Measurements from ENCODE around the gene TRAF3IP3. TPM values are rescaled to one million over a fixed set of nuclear protein-coding genes. Genes with fewer than 3 reads are reported as not detected.
A peak's percentile ranks its signal among the peaks of the same experiment; 100 is the strongest.

The TRAF3IP3 gene
- total RNA-seq, 1 experiment from 2014 or later = 0.34 TPM

GRCh38 chr1:209823143-209824041, 67.5 kb downstream of the TRAF3IP3 start:
- no peaks in the 10 kb centered on the region for H3K9me3 ChIP-seq (ENCODE audit: control insufficient read depth in 1 of 2, insufficient read depth in 1 of 2, low read depth in 1 of 2, low read length in 2 of 2)
- intact Hi-C loops (cut with micrococcal nuclease) = no loop called here
- peak; percentile 55 for DNase-seq (ENCODE audit: low read depth, low spot score)
- no peaks in the 10 kb centered on the region; the same call in 1 of the 2 replicates for H3K27me3 ChIP-seq (ENCODE audit: insufficient read depth, low read length)
- H3K79me2 ChIP-seq (ENCODE audit: insufficient read depth, low read length) = peaks cover 6% of the 10 kb centered on the region; the same call in 1 of the 2 replicates
- no peaks in the 10 kb centered on the region for H3K9me2 ChIP-seq (ENCODE audit: insufficient read depth)
- BruUV-seq (replicated peaks) = no TSS peak
- H3K4me2 ChIP-seq (ENCODE audit: low read length) = peak overlapping the region; percentile 75
- ChIA-PET CTCF (interaction anchor here (0.6 to 2.3 kb wide), 15 partner anchors 9 to 233 kb away, joined by 3 to 14 read pairs (median 4); partner anchors contain the start of gene IRF6), RAD21 (ENCODE audit: low non-redundant PET in 1 of 2, low total read pairs in 2 of 2, uncharacterized antibody in 2 of 2, unreplicated experiment in 2 of 2) (interaction anchor here in 1 of 2 experiments (0.7 kb wide), 1 partner anchor 563 kb away, joined by 3 read pairs; no protein-coding TSS in a partner anchor), POLR2A (interaction anchor here (1.0 kb wide), 1 partner anchor 18 kb away, joined by 3 read pairs; the partner anchor contains the start of gene IRF6)
- H3K36me3 ChIP-seq (ENCODE audit: control insufficient read depth in 1 of 2, insufficient read depth in 2 of 2, low read length in 2 of 2) = no peaks in the 10 kb centered on the region
- H2AFZ ChIP-seq (ENCODE audit: low read depth, low read length, poor library complexity, severe bottlenecking) = peak overlapping the region; percentile 95
- H3K9ac ChIP-seq (ENCODE audit: low read length) = no peak overlapping the region
- peak; percentile 57 to 73 (median 68) for TF ChIP-seq CTCF (IDR thresholded peaks at IDR 0.05 in 2 of 3, conservative IDR thresholded peaks at IDR 0.05 in 1 of 3; ENCODE audit: borderline replicate concordance in 1 of 3, insufficient read depth in 1 of 3, low read depth in 2 of 3, low read length in 2 of 3)
- no peak for TF ChIP-seq SIN3A (IDR thresholded peaks at IDR 0.05; ENCODE audit: low read depth)
- peak; percentile 28; the same call in 1 of the 2 replicates for TF ChIP-seq SRF (IDR thresholded peaks at IDR 0.05; ENCODE audit: low read depth)
- TF ChIP-seq SP1 (IDR thresholded peaks at IDR 0.05; ENCODE audit: low read depth) = peak; percentile 16; the same call in 1 of the 2 replicates
- TF ChIP-seq CBX3 (IDR thresholded peaks at IDR 0.05; ENCODE audit: low read depth) = peak; percentile 69; the same call in 1 of the 2 replicates
- peak; percentile 38; the same call in 1 of the 2 replicates for TF ChIP-seq MAX (IDR thresholded peaks at IDR 0.05)
- TF ChIP-seq REST (IDR thresholded peaks at IDR 0.05; ENCODE audit: low read depth) = no peak
- TF ChIP-seq RAD21 (IDR thresholded peaks at IDR 0.05; ENCODE audit: low read depth) = peak; percentile 53
- TF ChIP-seq ZBTB33 (IDR thresholded peaks at IDR 0.05; ENCODE audit: extremely low read depth, insufficient replicate concordance, low read length) = no peak
- 0 out of 2 replicates have a peak, but pooled peaks have one; percentile 21 for TF ChIP-seq EGR1 (IDR thresholded peaks at IDR 0.05; ENCODE audit: low read depth)
- TF ChIP-seq TCF7L2 (IDR thresholded peaks at IDR 0.05; ENCODE audit: borderline replicate concordance, extremely low read depth, insufficient read depth, insufficient read length) = no peak
- no peak for TF ChIP-seq YY1 (IDR thresholded peaks at IDR 0.05; ENCODE audit: extremely low read depth, insufficient replicate concordance, low read depth, low read length)
- no peak overlapping the region for H3K27ac ChIP-seq (ENCODE audit: low read depth, low read length)
- H3K4me3 ChIP-seq (replicated peaks in 1 of 2; ENCODE audit: low read depth in 1 of 2, low read length in 2 of 2) = peak overlapping the region; percentile 11 to 35; a peak in 3 of 4 replicates
- no peaks in the 10 kb centered on the region for H4K20me1 ChIP-seq (ENCODE audit: insufficient read depth)
- H3K4me1 ChIP-seq (ENCODE audit: control insufficient read depth in 1 of 2, insufficient read depth in 2 of 2, low read length in 2 of 2) = peaks cover 0 to 17% of the 10 kb centered on the region in 2 experiments; a peak in 2 of 4 replicates
- peak; percentile 61 for ATAC-seq
